Esophagus muscularis mucosa (tissue), 4 donors: ENCODE results near the gene ACOXL. TPM values are rescaled to one million over a fixed set of nuclear protein-coding genes. Genes with fewer than 3 reads are reported as not detected.

Experiments used
- DNase-seq: peaks from one replicate; pipeline ENCODE4 v3.0.0-alpha.2; 2017; ENCODE audit errors: extremely low spot score
- H3K27ac ChIP-seq, 4 donors: fragments of 200-600 bp; sonication (generic); replicated peaks in 1 of 4; 1 replicate in 3 of 4; 2 replicates in 1 of 4; pipeline ENCODE4 v1.5.1; 2016 to 2019; ENCODE audit warnings: mild to moderate bottlenecking in 1 of 4
- H3K27me3 ChIP-seq, 4 donors: fragments of 200-600 bp; sonication (generic); one replicate each; pipeline versions ENCODE4 v1.5.1 to v1.6.0; 2016 to 2019
- H3K36me3 ChIP-seq, 4 donors: fragments of 200-600 bp; sonication (generic); one replicate each; pipeline ENCODE4 v1.5.1; 2016 to 2019
- H3K4me1 ChIP-seq, 4 donors: fragments of 200-600 bp; sonication (generic); one replicate each; pipeline ENCODE4 v1.5.1; 2016 to 2019
- H3K4me3 ChIP-seq, 4 donors: fragments of 200-600 bp; sonication (generic); 1 replicate in 2 of 4; 2 replicates in 2 of 4; pipeline ENCODE4 v1.5.1; 2016 to 2019; ENCODE audit warnings: mild to moderate bottlenecking in 4 of 4, moderate library complexity in 1 of 4
- H3K9me3 ChIP-seq, 4 donors: fragments of 200-600 bp; sonication (generic); 1 replicate in 3 of 4; 2 replicates in 1 of 4; pipeline ENCODE4 v1.5.1; 2016 to 2019
- CTCF ChIP-seq, 3 experiments: fragments of 200-600 bp in 2 of 3; fragments of 450-650 bp in 1 of 3; sonication (generic) in 2 of 3; IDR thresholded peaks; one replicate each; pipeline ENCODE4 v1.5.1; 2017 to 2019; ENCODE audit warnings: antibody characterized with exemption in 3 of 3, mild to moderate bottlenecking in 2 of 3, moderate library complexity in 1 of 3
- EP300 ChIP-seq: sonication (generic); formaldehyde crosslinking; IDR thresholded peaks from one replicate; pipeline ENCODE4 v1.6.1; 2017; ENCODE audit warnings: antibody characterized with exemption
- POLR2A ChIP-seq: fragments of 450-650 bp; IDR thresholded peaks from one replicate; pipeline ENCODE4 v1.6.1; 2017; ENCODE audit warnings: antibody characterized with exemption, moderate library complexity, mild to moderate bottlenecking, low read depth
- POLR2AphosphoS5 ChIP-seq, 2 donors: sonication (generic); formaldehyde crosslinking; IDR thresholded peaks; one replicate each; pipeline ENCODE4 v1.6.1; 2017; ENCODE audit warnings: antibody characterized with exemption in 2 of 2
- WGBS: methylation state at CpG from one replicate; pipeline ENCODE4 v1.1.5; 2018; 5-methylcytosine and 5-hydroxymethylcytosine counted together
- intact Hi-C: fragments of 100-400 bp; cut with DNase I; formaldehyde crosslinking; loops from one replicate; pipeline ENCODE4 v1.15.1; 2023
- total RNA-seq, 4 donors: library from RNA; depleted of rRNA; stranded (reverse); fragments of >200 nt; gene quantifications; one replicate each; pipeline versions ENCODE4 v1.1.0 to v1.2.1, GENCODE V29; 2016

The ACOXL gene
- total RNA-seq, 4 donors from 2014 or later = not detected

DNA sequence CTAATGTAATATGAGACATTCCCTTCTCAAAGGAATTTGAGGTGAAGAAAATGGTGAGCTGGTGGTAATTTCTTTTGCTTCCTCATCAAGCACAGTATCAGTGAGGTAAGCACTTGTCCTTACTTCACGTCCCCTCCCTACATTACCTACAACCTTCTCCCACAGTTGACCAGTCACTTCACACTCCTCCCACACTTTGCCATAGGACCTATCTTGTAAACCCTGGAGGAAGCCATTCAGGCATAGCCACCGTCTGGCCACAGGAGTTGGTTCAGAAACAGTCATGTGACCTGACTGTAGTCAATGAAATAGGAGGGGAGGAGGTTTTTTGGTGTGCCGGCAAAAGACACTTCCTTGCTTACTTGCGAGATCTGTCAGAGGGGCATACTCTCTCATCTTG lies 12.1 kb downstream of the ACOXL start:
- Histone ChIP-seq H3K36me3 (no peaks in the 10 kb centered on the region), H3K27ac (no peak overlapping the region), H3K9me3 (peaks cover 0 to under 1% (median 0%) of the 10 kb centered on the region in 4 donors), H3K4me1 (no peaks in the 10 kb centered on the region), H3K27me3 (peaks cover 0 to 42% (median 1%) of the 10 kb centered on the region in 4 donors), H3K4me3 (no peak overlapping the region)
- WGBS = 80% methylated on average over 4 of the region's 4 CpGs
- TF ChIP-seq POLR2AphosphoS5 (IDR thresholded peaks at IDR 0.05) (no peak), CTCF (IDR thresholded peaks at IDR 0.05) (no peak)
- DNase-seq = no peak
- intact Hi-C loops = no loop called here

DNA sequence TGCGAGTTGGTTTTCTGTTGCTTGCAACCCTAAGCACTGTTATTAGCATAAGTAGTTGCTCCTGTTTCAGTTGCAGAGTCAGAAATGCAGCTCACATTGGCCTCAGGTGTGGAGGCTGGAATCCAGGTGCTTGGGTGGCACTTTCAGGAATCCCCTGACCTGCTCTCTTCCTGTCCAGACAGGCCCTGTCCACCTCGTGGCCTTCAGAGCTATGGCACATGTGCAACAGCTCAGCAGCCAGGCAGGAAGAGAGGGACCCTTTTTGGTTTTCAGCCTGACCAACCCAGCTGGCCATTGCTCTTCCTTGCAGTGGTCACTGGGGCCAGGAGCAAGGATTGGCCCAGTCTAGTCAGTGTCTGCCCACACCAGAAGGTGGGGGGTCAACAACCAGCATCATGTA lies 12.7 kb downstream of the ACOXL start:
- no peak overlapping the region for H3K27ac ChIP-seq
- intact Hi-C loops = no loop called here
- H3K36me3 ChIP-seq = no peaks in the 10 kb centered on the region
- WGBS = 100% methylated on average over 1 of the region's 2 CpGs
- H3K4me1 ChIP-seq = no peaks in the 10 kb centered on the region
- no peak for DNase-seq
- H3K4me3 ChIP-seq = no peak overlapping the region
- H3K9me3 ChIP-seq = no peaks in the 10 kb centered on the region
- peaks cover 0 to 46% (median 1%) of the 10 kb centered on the region in 4 donors for H3K27me3 ChIP-seq
- TF ChIP-seq POLR2AphosphoS5 (IDR thresholded peaks at IDR 0.05) = no peak
- TF ChIP-seq CTCF (IDR thresholded peaks at IDR 0.05) = no peak

DNA sequence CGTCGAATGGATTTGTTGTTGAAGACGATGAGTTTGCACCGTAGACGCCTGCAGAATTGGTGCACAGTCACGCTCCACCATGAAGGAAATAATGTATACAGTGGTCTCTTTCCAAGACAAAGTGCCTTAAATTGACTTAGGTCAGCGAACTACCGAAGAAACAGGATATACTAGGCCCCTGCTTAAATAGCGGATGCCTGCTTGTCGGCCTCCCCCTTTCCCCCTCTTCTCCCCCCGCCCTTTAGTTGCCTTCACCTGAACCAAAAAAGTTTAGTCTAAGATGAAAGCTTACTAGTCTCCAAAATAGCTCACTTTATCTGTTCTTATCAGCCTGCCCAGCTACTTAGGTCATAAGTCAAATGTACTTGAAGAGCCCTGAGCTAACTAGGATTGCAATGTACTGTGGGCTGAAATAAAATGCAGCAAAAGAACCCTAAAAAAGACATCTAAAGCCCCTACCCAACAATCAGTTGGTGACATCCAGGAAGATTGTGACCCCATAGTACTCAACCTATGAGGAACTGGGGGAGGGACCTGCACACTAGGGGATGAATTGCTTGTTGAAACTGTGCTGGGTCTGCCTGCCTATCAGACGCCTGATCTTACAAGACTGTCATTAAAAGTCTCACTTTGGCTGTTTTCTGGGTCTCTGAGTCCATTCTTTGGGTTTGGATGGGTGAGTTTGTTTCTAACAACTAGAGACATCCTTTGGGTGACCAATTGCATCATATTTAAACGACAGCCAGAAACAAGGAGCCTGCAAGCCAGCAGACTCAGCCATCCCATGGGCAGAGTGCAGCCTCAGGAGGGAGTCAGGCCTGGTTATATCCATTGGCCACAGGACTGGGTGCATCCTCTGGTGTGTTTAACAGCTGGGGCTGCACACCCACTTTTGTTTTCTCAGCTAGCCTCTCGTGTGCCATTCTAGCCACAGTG lies 14.5 kb downstream of the ACOXL start:
- peaks cover 0 to 39% (median 1%) of the 10 kb centered on the region in 4 donors for H3K27me3 ChIP-seq
- H3K4me3 ChIP-seq = no peak overlapping the region
- no peaks in the 10 kb centered on the region for H3K9me3 ChIP-seq
- intact Hi-C loops = no loop called here
- H3K4me1 ChIP-seq = no peaks in the 10 kb centered on the region
- H3K36me3 ChIP-seq = no peaks in the 10 kb centered on the region
- WGBS = 92% methylated on average over 14 of the region's 14 CpGs
- H3K27ac ChIP-seq = no peak overlapping the region
- DNase-seq = peak; percentile 64
- TF ChIP-seq POLR2AphosphoS5 (IDR thresholded peaks at IDR 0.05) (no peak), EP300 (no peak), POLR2A (no peak), CTCF (IDR thresholded peaks at IDR 0.05) (no peak)

DNA sequence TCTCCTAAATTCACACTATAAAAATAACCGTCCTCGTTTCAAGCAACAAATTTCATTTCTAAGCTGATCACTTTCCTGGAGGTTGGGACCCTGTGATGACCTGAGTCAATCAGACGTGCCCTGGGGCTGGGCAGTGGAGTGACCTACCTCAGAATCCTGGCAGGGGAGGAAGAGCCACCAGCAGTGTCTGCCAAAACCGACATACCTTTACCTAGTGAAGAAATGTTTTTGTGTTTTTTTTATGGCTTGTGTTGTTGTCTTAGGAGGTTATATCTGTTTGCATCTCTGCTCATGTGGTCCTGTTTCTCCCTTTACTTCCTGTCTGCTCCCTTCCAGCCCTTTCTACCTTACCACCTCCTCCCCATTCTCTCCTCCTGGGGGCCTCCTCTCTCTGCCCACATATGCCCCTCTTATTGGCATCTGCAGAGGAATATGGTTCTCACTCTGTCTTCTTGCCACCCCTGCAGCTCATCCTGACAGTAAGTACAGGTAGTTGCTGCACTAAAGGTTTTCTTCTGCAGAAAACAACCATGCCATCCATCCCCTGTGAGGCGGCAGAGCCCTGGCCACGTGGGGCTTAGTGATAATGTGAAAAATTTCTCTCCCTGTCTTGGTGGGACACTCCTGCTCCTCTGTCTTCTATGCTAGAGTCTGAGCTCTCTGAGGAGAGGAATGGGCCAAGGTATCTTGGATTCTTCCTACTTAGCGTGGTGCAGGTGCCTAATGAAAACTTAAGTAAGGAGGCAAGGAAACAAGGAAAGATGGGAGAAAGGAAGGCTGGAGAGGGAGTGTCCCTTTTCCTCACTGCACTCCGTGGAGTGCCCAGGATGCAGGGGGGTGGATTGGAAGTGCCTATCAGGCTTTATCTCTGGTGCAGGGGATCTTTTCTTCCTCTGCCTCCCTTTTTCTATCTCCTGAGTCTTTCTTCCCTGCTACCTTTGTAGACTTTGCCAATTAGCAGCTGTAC lies 15.4 kb downstream of the ACOXL start:
- DNase-seq = peak; percentile 86
- Histone ChIP-seq H3K27me3 (peaks cover 0 to 41% (median 1%) of the 10 kb centered on the region in 4 donors), H3K4me1 (no peaks in the 10 kb centered on the region), H3K9me3 (no peaks in the 10 kb centered on the region), H3K4me3 (no peak overlapping the region), H3K27ac (no peak overlapping the region), H3K36me3 (no peaks in the 10 kb centered on the region)
- TF ChIP-seq CTCF (IDR thresholded peaks at IDR 0.05) (no peak), EP300 (no peak), POLR2A (no peak), POLR2AphosphoS5 (IDR thresholded peaks at IDR 0.05) (no peak)
- WGBS = 76% methylated on average over 8 of the region's 8 CpGs
- intact Hi-C loops = no loop called here
